KOPT-K1 (cell line): Measurements from ENCODE around the gene TNP1.

Experiments used
- H3K27ac ChIP-seq: fragments of 200-600 bp; sonication (generic); 2 replicates; pipeline ENCODE4 v1.5.1; 2016; ENCODE audit warnings: antibody characterized with exemption, mild to moderate bottlenecking, low read depth, low read length; ENCODE audit not compliant: poor library complexity, severe bottlenecking
- H3K36me3 ChIP-seq: fragments of 200-600 bp; sonication (generic); 2 replicates; pipeline ENCODE4 v1.5.1; 2017; ENCODE audit warnings: antibody characterized with exemption, mild to moderate bottlenecking, low read length, moderate library complexity; ENCODE audit not compliant: insufficient read depth
- H3K9me3 ChIP-seq: fragments of 200-600 bp; sonication (generic); 2 replicates; pipeline ENCODE4 v1.5.1; 2017; ENCODE audit warnings: antibody characterized with exemption, low read length, mild to moderate bottlenecking; ENCODE audit not compliant: insufficient read depth, poor library complexity, severe bottlenecking

The TNP1 gene

GRCh38 chr2:216859944-216860343 lies at the start of gene TNP1:
Gene TNP1, minus strand, starts transcription at chr2:216860064. Its CDS starts 30 bp downstream, at chr2:216860034.
- H3K36me3 ChIP-seq, result no peaks in the 10 kb centered on the region
- no peaks in the 10 kb centered on the region for H3K9me3 ChIP-seq
- H3K27ac ChIP-seq, result no peak within 1 kb of the TSS

GRCh38 chr2:216908300-216908699 lies 48.4 kb upstream of the TNP1 start:
- H3K9me3 ChIP-seq, result peaks cover 6% of the 10 kb centered on the region
- no peak overlapping the region for H3K27ac ChIP-seq
- H3K36me3 ChIP-seq, result no peaks in the 10 kb centered on the region

- H3K36me3 ChIP-seq, result no peaks in the 10 kb centered on the region
- no peak overlapping the region for H3K27ac ChIP-seq
- H3K9me3 ChIP-seq, result peaks cover 20% of the 10 kb centered on the region
These were observed 45.9 kb upstream of the TNP1 start for GRCh38 chr2:216905649-216906329.

GRCh38 chr2:216904974-216905373 lies 45.1 kb upstream of the TNP1 start:
- no peak overlapping the region for H3K27ac ChIP-seq
- H3K9me3 ChIP-seq, result peaks cover 20% of the 10 kb centered on the region
- H3K36me3 ChIP-seq, result no peaks in the 10 kb centered on the region

- H3K36me3 ChIP-seq, result no peaks in the 10 kb centered on the region
- H3K27ac ChIP-seq, result no peak overlapping the region
- H3K9me3 ChIP-seq, result peaks cover 20% of the 10 kb centered on the region
These were observed 44.7 kb upstream of the TNP1 start for GRCh38 chr2:216904554-216904953.

GRCh38 chr2:216903470-216903869 lies 43.6 kb upstream of the TNP1 start:
- peaks cover 20% of the 10 kb centered on the region for H3K9me3 ChIP-seq
- H3K27ac ChIP-seq, result no peak overlapping the region
- H3K36me3 ChIP-seq, result no peaks in the 10 kb centered on the region

- Histone ChIP-seq H3K36me3 (no peaks in the 10 kb centered on the region), H3K27ac (no peak overlapping the region), H3K9me3 (peaks cover 20% of the 10 kb centered on the region)
These were observed 41.4 kb upstream of the TNP1 start for GRCh38 chr2:216901273-216901672.

- no peaks in the 10 kb centered on the region for H3K36me3 ChIP-seq
These were observed 40.5 kb upstream of the TNP1 start for GRCh38 chr2:216900406-216900805.

GRCh38 chr2:216897561-216898203 lies 37.8 kb upstream of the TNP1 start:
- Histone ChIP-seq H3K27ac (no peak overlapping the region), H3K9me3 (peaks cover 8% of the 10 kb centered on the region), H3K36me3 (no peaks in the 10 kb centered on the region)

More at GRCh38 chr2:216900406-216900805, 40.5 kb upstream of the TNP1 start:
- peaks cover 20% of the 10 kb centered on the region for H3K9me3 ChIP-seq
- no peak overlapping the region for H3K27ac ChIP-seq

GRCh38 chr2:216890138-216890537 lies 30.3 kb upstream of the TNP1 start:
- Histone ChIP-seq H3K27ac (no peak overlapping the region), H3K9me3 (peaks cover 3% of the 10 kb centered on the region)

GRCh38 chr2:216888887-216889622 lies 29.2 kb upstream of the TNP1 start:
- Histone ChIP-seq H3K27ac (no peak overlapping the region), H3K9me3 (peaks cover 3% of the 10 kb centered on the region), H3K36me3 (no peaks in the 10 kb centered on the region)

More at GRCh38 chr2:216890138-216890537, 30.3 kb upstream of the TNP1 start:
- no peaks in the 10 kb centered on the region for H3K36me3 ChIP-seq

- Histone ChIP-seq H3K9me3 (peaks cover 3% of the 10 kb centered on the region), H3K27ac (no peak overlapping the region)
These were observed 28.2 kb upstream of the TNP1 start for GRCh38 chr2:216888081-216888480.

GRCh38 chr2:216887138-216887537 lies 27.3 kb upstream of the TNP1 start:
- H3K36me3 ChIP-seq, result no peaks in the 10 kb centered on the region
- H3K27ac ChIP-seq, result no peak overlapping the region
- H3K9me3 ChIP-seq, result peaks cover 3% of the 10 kb centered on the region

More at GRCh38 chr2:216888081-216888480, 28.2 kb upstream of the TNP1 start:
- H3K36me3 ChIP-seq, result no peaks in the 10 kb centered on the region

- Histone ChIP-seq H3K9me3 (peaks cover 3% of the 10 kb centered on the region), H3K36me3 (no peaks in the 10 kb centered on the region), H3K27ac (no peak overlapping the region)
These were observed 25.3 kb upstream of the TNP1 start for GRCh38 chr2:216885117-216885553.

- H3K27ac ChIP-seq, result no peak overlapping the region
- H3K36me3 ChIP-seq, result no peaks in the 10 kb centered on the region
- H3K9me3 ChIP-seq, result peaks cover 3% of the 10 kb centered on the region
These were observed 24.5 kb upstream of the TNP1 start for GRCh38 chr2:216884347-216884746.
